ENCODE measurements around the gene RHPN2. TPM values are rescaled to one million over a fixed set of nuclear protein-coding genes. Genes with fewer than 3 reads are reported as not detected.
"Not testable (repeated sequence)": the region's sequence is repeated elsewhere in the genome, so short reads cannot be mapped to it uniquely, and the experiment has no call there.

Gene RHPN2
- total RNA-seq, 1 experiment from 2014 or later = 25.6 TPM

DNA sequence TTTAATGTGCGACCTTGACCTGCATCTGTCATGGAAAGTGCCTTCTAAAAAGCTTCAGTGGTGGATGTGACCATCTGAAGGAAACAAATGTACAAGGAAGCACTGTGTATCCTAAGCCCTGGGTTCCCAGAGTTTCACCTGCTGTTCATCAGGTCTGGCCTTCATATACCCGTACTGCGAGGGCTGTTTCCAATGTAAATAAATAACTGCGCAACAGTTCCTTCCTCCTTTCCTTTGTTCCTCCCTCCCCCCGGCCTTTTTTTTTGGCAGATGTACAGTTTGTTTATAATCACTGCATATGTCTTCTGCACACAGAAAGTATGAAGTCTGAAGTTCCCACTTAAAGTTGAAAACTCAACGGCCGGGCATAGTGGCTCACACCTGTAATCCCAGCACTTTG, 87.4 kb downstream of the RHPN2 start:
- DNase-seq (ENCODE audit: low read depth) = no peak

DNA sequence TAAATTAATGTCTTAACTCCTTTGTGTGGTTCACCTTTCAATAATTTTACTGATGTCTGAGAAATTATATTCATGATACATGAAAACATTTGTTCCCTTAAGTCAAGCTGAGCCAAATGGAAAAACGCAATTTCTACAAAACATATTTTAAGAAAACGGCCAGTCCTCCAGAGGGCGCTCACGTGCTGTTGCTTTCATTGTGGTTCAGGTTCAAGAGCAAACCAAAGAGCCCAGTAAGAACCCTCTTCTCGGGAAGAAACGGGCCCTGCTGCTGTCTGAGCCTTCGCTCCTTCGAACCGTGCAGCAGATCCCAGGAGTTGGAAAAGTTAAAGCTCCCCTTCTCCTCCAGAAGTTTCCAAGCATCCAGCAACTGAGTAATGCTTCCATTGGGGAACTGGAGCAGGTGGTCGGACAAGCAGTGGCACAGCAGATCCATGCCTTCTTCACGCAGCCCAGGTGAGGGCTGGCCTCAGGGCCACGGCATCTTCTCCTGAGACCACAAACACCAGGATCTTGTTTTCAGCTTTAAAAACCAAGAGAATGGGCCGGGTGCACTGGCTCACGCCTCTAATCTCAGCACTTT, 88.4 kb downstream of the RHPN2 start:
- peak; percentile 66 for DNase-seq (ENCODE audit: low read depth)

- DNase-seq (ENCODE audit: low read depth) = peak; percentile 98
Measured at GRCh38 chr19:32971715-32972540, 92.8 kb downstream of the RHPN2 start, which contains the start of the genes CEP89 and FAAP24. CEP89 (minus strand) TSS chr19:32971958; CDS start chr19:32971874, 84 bp downstream. FAAP24 (plus strand) TSS chr19:32972242; CDS start chr19:32973197, 955 bp downstream.

GRCh38 chr19:32971012-32971595, 93.6 kb downstream of the RHPN2 start:
- DNase-seq (ENCODE audit: low read depth) = no peak

DNA sequence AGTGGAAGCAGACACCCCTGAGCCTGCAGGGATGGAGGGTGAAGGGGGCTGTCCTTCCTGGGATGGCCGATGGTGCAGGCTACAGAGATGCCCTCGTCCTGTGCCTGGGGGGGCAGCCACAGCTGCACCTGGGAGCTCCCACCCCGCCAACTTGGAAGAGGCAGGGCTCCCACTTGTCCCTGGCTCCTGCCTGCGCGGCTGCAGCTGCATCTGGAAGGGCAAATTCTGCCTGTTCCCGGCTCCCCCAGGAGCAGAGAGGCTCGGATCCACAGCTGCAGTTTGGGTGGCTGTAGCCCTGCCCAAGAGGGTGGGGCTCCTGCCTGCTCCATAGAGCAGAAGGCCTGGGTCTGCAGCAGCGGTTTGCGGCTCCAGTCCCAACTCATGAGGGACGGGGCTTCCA, 95.1 kb downstream of the RHPN2 start:
- DNase-seq (ENCODE audit: low read depth) = no peak

DNA sequence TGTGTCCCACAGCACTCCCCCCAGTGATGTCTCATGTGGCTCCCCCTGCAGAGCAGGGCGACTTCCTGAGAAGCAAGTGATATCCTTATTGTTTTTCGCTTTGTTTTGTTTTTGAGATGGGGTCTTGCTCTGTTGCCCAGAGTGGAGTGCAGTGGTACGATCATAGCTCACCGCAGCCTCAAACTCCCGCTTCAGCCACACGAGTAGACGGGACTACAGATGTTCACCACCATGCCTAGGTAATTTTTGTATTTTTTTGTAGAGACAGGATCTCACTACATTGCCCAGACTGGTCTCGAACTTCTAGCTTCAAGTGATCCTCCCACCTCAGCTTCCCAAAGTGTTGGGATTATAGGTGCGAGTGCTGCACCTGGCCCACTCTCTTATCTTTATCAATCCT, 97.9 kb downstream of the RHPN2 start:
- no peak for DNase-seq (ENCODE audit: low read depth)

DNA sequence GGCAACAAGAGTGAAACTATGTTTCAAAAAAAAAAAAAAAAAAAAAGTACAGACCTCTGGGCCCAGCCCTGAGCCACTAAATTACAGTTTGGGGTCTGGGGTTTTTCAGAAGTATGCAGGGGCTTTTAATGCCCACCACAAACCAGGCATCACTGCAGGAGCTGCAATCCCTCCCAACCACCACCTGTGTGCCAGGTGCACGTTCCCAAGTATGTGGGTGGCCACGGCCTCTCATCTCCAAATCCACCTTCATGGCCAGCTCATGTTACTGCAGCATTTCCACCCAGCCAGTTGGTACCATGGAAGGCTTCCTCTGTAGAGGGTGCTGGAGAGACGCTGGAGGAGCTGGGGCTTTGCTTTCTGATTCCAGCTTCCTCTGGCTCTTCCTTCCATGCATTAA, 119.4 kb downstream of the RHPN2 start:
- DNase-seq (ENCODE audit: low read depth) = no peak

DNA sequence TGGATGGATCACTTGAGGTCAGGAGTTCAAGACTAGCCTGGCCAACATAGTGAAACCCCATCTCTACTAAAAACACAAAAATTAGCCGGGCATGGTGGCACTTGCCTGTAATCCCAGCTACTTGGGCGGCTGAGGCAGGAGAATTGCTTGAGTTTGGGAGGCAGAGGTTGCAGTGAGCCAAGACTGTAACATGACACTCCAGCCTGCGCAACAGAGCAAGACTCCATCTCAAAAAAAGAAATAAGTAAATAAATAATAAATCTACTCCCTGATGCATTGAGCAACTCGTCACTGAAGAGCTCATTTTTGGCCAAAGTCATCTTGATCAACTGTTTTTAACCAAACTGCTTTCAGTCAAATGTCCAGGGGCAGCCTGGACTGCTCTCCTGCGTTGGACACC, 123.4 kb downstream of the RHPN2 start:
- DNase-seq (ENCODE audit: low read depth) = not testable (repeated sequence)

GRCh38 chr19:32936065-32936464, 128.6 kb downstream of the RHPN2 start:
- no peak for DNase-seq (ENCODE audit: low read depth)

- DNase-seq (ENCODE audit: low read depth) = no peak
Measured at GRCh38 chr19:32935629-32936028, 129.1 kb downstream of the RHPN2 start.

GRCh38 chr19:32933571-32933970, 131.1 kb downstream of the RHPN2 start:
- no peak for DNase-seq (ENCODE audit: low read depth)

- no peak for DNase-seq (ENCODE audit: low read depth)
Measured at GRCh38 chr19:32930567-32930966, 134.1 kb downstream of the RHPN2 start.

GRCh38 chr19:32928806-32929205, 135.9 kb downstream of the RHPN2 start:
- DNase-seq (ENCODE audit: low read depth) = no peak

Other genes starting within 250 kb of the RHPN2 start
- not detected in 2 replicates for gene SLC7A9, start 195.1 kb downstream of the RHPN2 start, total RNA-seq (2014; rRNA removed; shearing (Covaris generic))
- 20.7 and 36.2 TPM in 2 replicates for gene CEP89, start 92.9 kb downstream of the RHPN2 start, total RNA-seq (2014; rRNA removed; shearing (Covaris generic))
- 11.6 and 12.1 TPM in 2 replicates for gene FAAP24, start 92.6 kb downstream of the RHPN2 start, total RNA-seq (2014; rRNA removed; shearing (Covaris generic))
- gene GPATCH1, start 16.3 kb upstream of the RHPN2 start, total RNA-seq (2014; rRNA removed; shearing (Covaris generic)) = 4.7 and 9.8 TPM in 2 replicates
- gene WDR88, start 67.2 kb upstream of the RHPN2 start, total RNA-seq (2014; rRNA removed; shearing (Covaris generic)) = not detected in 2 replicates
- 2.0 and 2.1 TPM in 2 replicates for gene LRP3, start 129.4 kb upstream of the RHPN2 start, total RNA-seq (2014; rRNA removed; shearing (Covaris generic))
- not detected in 2 replicates for gene SLC7A10, start 161.0 kb upstream of the RHPN2 start, total RNA-seq (2014; rRNA removed; shearing (Covaris generic))
- 0.05 TPM in 1 of 2 replicates, not detected in the other for gene CEBPA, start 237.6 kb upstream of the RHPN2 start, total RNA-seq (2014; rRNA removed; shearing (Covaris generic))

Measured in M059J (cell line).